ENCODE measurements around the gene GARIN3.

GARIN3 gene

DNA sequence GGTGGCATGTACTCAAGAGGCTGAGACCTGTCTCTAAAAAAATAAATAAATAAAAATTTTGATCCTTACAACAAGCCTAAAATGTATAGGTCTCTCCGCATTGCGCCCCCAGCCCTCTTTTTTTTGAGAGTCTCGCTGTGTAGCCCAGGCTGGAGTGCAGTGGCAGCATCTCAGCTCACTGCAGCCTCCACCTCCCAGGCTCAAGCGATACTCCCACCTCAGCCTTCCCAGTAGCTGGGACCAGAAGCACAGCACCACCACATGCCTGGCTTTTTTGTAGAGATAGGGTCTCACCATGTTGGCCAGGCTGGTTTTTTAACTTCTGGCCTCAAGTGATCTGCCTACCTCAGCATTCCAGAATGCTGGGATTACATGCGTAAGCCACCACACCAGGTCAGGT lies 2.2 kb upstream of the GARIN3 start:
- peak overlapping the region; percentile 88 for H3K27ac Mint-ChIP-seq
- no peaks in the 10 kb centered on the region for H3K27me3 Mint-ChIP-seq
- H3K36me3 Mint-ChIP-seq: no peaks in the 10 kb centered on the region
- no peaks in the 10 kb centered on the region for H3K9me3 Mint-ChIP-seq (ENCODE audit: low read depth)
- H3K4me1 Mint-ChIP-seq (ENCODE audit: low read depth): peaks cover 86% of the 10 kb centered on the region
- H3K4me3 Mint-ChIP-seq: no peak overlapping the region

DNA sequence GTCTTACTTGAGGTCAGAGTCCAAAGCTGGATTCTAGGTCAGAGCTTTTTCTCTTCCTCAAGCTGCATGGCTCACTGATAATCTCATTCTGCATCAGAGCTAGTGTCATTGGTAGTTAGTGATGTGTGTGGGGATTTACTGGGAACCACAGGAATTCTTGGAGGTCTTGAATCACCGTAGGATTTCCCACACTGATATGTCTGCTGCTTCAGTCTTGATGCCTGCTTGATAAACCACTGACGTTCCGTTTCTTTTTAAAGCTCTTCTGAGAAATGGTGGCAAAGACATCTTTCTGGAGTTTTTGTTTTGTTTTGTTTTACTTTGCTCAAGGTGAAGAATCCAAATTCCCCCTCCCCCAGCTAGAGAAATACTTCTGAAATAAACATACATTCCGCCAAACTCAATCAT lies 1.2 kb upstream of the GARIN3 start:
- Mint-ChIP-seq H3K27me3 (no peaks in the 10 kb centered on the region), H3K27ac (peak overlapping the region; percentile 83), H3K4me3 (peak overlapping the region; percentile 67), H3K4me1 (ENCODE audit: low read depth) (peaks cover 80% of the 10 kb centered on the region), H3K36me3 (no peaks in the 10 kb centered on the region), H3K9me3 (ENCODE audit: low read depth) (no peaks in the 10 kb centered on the region)

DNA sequence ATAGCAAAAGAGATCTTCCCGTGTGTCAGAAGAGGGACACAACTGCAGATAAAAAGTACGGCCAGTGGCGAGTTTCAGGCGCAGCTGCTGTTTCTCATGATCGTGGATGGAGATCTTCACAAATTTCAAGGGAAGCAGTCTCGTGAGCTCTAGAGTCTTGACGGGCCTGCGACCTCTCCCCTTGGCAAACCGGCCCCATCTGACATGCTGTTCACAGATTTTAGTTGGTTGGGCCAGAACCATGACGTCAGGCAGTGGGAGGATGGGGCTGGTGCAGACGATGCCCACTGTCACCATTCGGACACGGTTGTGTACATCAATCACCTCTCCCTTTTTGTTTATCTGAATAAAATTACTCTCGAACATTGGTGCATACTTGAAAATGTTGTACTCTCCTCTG lies 396 bp downstream of the GARIN3 start:
- H3K36me3 Mint-ChIP-seq: no peaks in the 10 kb centered on the region
- H3K9me3 Mint-ChIP-seq (ENCODE audit: low read depth): no peaks in the 10 kb centered on the region
- no peak overlapping the region for H3K4me3 Mint-ChIP-seq
- H3K4me1 Mint-ChIP-seq (ENCODE audit: low read depth): peaks cover 71% of the 10 kb centered on the region
- no peaks in the 10 kb centered on the region for H3K27me3 Mint-ChIP-seq
- peak overlapping the region; percentile 83 for H3K27ac Mint-ChIP-seq

DNA sequence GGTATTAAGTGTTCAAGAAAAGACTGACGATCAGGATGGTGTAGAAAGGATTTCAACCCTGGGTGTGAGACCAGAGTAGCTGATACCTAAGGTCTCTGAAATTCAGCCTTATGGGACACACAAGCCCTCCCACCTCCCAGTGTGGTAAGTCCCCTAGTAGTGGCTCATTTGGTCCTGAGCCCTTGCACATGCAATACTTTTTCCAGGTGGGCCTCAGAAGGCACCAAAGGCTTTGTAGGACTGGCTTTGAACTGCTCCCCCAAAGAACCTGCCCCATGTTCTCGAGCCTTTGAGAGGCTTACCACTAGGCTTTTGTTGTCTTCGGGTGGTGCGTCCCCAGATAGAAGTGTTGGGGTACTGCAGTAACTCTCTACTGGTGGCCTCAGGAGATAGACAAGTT lies 803 bp downstream of the GARIN3 start:
- Mint-ChIP-seq H3K27ac (peak overlapping the region; percentile 83), H3K36me3 (no peaks in the 10 kb centered on the region), H3K4me1 (ENCODE audit: low read depth) (peaks cover 69% of the 10 kb centered on the region), H3K27me3 (no peaks in the 10 kb centered on the region), H3K9me3 (ENCODE audit: low read depth) (no peaks in the 10 kb centered on the region), H3K4me3 (no peak overlapping the region)

DNA sequence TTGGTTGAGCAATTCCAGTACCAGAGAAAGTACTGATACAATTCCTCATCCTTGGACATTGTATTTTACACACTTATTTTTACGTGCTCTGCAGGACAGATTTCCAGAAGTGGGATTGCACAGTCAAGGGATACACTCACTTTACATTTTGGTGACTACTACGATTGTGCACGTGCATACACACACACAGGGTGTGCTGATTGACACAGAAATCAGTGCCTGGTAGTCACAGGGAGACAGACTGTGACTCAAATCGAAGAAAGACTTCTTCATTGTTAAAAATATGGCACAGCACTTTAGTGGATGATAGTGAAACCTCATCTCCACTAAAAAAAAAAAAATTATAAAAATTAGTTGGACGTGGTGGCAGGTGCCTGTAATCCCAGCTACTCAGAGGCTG lies 1.5 kb downstream of the GARIN3 start:
- H3K27me3 Mint-ChIP-seq: no peaks in the 10 kb centered on the region
- peaks cover 69% of the 10 kb centered on the region for H3K4me1 Mint-ChIP-seq (ENCODE audit: low read depth)
- H3K4me3 Mint-ChIP-seq: no peak overlapping the region
- H3K9me3 Mint-ChIP-seq (ENCODE audit: low read depth): no peaks in the 10 kb centered on the region
- H3K27ac Mint-ChIP-seq: peak overlapping the region; percentile 43
- no peaks in the 10 kb centered on the region for H3K36me3 Mint-ChIP-seq

DNA sequence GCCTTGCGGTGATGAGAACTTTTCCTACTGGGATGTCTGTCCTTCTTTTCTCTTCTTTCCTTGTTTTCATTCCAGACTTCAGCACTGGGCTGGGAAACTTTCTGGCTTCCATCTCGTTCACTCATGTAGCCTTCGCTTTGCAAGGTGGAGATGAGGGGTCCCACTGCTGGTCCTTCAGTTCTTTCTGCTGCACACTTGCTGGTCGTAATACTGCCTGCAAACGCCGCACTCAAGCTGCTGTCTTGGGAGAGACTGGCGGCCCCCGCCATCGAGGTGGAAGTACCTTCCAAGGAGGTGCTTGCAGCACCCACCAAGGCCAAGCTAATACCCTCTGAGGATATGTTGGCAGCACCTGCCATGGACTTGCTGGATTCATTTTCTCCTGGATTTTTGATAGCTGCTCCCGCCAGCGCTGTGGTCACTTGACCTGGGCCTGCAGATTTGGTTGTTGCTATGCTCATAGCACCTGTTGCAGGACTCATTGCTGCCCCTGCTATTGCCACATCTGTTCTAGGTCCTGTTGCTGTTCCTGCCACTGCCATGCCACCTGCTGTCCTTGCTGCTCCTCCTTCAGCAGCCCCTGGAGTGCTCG lies 3.0 kb downstream of the GARIN3 start:
- H3K36me3 Mint-ChIP-seq: no peaks in the 10 kb centered on the region
- H3K27ac Mint-ChIP-seq: peak overlapping the region; percentile 66
- H3K27me3 Mint-ChIP-seq: no peaks in the 10 kb centered on the region
- H3K4me3 Mint-ChIP-seq: no peak overlapping the region
- peaks cover 68% of the 10 kb centered on the region for H3K4me1 Mint-ChIP-seq (ENCODE audit: low read depth)
- peaks cover 4% of the 10 kb centered on the region for H3K9me3 Mint-ChIP-seq (ENCODE audit: low read depth)

DNA sequence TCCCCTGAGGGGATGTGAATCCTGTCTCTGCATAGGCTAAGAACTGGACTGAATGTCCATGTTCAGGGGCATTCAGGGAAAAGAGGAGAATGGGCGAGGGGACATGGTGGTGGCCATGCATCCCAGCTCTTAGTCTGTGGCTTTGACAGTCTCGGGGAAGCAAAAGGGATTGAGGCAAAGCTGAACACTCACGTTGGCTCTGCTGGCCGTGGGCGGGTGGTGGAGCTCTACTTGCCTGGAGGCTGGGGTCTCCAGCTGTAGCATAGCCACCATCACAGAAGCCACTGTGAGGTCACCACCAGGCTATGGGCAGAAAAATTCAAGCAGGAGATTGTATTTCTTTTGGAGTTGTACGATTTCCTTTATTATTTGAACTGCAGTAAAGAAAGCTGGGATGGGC lies 4.1 kb downstream of the GARIN3 start:
- peak overlapping the region; percentile 70 for H3K27ac Mint-ChIP-seq
- no peak overlapping the region for H3K4me3 Mint-ChIP-seq
- peaks cover 4% of the 10 kb centered on the region for H3K9me3 Mint-ChIP-seq (ENCODE audit: low read depth)
- H3K27me3 Mint-ChIP-seq: no peaks in the 10 kb centered on the region
- H3K36me3 Mint-ChIP-seq: no peaks in the 10 kb centered on the region
- H3K4me1 Mint-ChIP-seq (ENCODE audit: low read depth): peaks cover 66% of the 10 kb centered on the region

DNA sequence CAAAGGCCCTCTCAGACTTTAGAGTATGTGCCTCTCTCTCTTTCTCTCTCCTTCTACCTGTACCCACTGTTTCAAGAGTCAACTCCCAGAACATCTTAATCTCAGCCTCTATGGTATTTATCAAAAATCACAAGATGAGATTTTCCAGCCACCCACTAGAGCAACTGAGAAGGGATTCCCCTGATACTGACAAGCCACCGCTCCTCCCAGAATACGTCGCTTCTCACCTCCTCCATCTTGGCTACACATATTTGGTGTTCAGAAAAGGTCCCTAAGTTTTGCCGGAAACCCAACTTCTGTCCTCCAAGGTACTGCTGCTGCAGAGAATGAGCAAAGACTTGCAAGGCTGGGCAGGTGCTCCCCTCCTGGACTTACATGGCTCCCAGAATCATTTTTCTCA lies 6.1 kb downstream of the GARIN3 start:
- Mint-ChIP-seq H3K4me3 (peak overlapping the region; percentile 79), H3K27ac (peak overlapping the region; percentile 86), H3K4me1 (ENCODE audit: low read depth) (peaks cover 63% of the 10 kb centered on the region), H3K36me3 (peaks cover 3% of the 10 kb centered on the region), H3K9me3 (ENCODE audit: low read depth) (peaks cover 4% of the 10 kb centered on the region), H3K27me3 (no peaks in the 10 kb centered on the region)

DNA sequence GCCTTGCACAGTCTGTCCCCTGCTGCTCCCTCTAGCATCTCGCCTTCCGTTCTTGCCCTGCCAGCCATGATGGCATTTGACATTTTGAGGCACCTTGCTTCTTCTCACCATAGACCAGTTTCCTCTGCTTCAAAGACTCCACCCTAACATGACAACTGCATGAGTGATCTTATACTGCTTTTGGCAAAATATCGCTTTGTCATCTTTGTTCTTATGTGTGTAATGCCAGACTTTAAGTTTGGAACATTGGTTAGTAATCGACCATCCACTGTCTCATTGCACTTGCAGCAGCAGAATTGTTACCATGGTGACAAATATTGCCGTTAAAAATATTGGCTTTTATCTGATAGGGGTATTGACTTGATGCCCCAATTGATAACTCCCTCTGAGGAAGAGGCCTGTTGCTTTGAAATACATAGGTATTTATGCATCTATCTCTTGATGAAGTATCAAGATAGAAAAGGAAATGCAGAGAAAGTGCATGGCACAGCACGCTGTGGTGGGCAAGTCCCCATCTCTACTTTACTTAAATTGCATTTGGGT lies 6.8 kb downstream of the GARIN3 start:
- peak overlapping the region; percentile 79 for H3K4me3 Mint-ChIP-seq
- no peaks in the 10 kb centered on the region for H3K27me3 Mint-ChIP-seq
- peaks cover 67% of the 10 kb centered on the region for H3K4me1 Mint-ChIP-seq (ENCODE audit: low read depth)
- H3K36me3 Mint-ChIP-seq: peaks cover 3% of the 10 kb centered on the region
- peaks cover 4% of the 10 kb centered on the region for H3K9me3 Mint-ChIP-seq (ENCODE audit: low read depth)
- H3K27ac Mint-ChIP-seq: peak overlapping the region; percentile 86

DNA sequence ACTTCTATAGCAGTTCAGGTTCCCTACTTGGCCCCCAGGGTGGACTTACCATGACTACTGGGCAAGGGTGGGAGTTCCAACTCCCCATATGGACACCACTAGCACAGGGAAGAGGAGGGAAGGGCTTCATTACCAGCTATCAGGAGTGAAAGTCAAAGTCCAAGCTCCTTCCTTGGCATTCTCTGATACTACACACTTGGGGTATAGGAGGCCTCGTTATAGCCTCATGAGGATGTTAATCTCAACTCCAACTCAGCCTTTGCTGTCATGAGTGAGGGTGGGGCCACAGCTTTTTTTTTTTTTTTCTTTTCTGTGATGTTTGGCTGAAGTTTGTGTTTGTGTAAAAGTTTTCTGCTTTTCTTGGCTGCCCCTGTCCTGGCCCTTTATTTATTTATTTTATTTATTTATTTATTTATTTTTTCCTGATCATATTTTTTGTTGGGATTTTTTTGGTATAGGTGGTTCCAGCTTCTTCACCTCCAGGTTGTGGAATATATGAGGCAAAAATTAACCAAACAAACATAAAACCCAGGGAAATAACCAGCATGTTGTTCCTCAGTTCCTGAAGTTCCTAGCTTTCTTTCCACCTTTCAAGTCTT lies 8.7 kb downstream of the GARIN3 start:
- Mint-ChIP-seq H3K27me3 (no peaks in the 10 kb centered on the region), H3K27ac (peak overlapping the region; percentile 87), H3K36me3 (peaks cover 3% of the 10 kb centered on the region), H3K9me3 (ENCODE audit: low read depth) (peaks cover 4% of the 10 kb centered on the region), H3K4me1 (ENCODE audit: low read depth) (peaks cover 76% of the 10 kb centered on the region), H3K4me3 (no peak overlapping the region)

DNA sequence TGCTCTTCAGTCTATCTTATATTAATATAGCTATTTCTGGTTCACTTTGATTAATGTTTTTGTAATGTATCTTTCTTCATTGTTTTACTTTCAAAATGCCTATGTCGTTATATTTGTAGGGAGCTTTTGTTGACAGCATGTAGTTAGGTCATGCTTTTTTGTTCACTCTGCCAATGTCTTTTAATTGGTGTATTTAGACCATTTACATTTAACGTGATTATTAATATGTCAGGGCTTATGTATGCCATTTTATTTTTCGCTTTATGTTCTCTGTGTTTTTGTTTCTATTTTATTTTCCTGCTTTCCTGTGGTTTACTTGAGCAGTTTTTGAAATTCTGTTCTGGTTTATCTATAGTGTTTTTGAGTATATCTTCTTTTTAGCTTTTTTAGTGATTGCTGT lies 10.8 kb downstream of the GARIN3 start:
- H3K36me3 Mint-ChIP-seq: peaks cover 3% of the 10 kb centered on the region
- peaks cover 84% of the 10 kb centered on the region for H3K4me1 Mint-ChIP-seq (ENCODE audit: low read depth)
- H3K9me3 Mint-ChIP-seq (ENCODE audit: low read depth): peaks cover 4% of the 10 kb centered on the region

DNA sequence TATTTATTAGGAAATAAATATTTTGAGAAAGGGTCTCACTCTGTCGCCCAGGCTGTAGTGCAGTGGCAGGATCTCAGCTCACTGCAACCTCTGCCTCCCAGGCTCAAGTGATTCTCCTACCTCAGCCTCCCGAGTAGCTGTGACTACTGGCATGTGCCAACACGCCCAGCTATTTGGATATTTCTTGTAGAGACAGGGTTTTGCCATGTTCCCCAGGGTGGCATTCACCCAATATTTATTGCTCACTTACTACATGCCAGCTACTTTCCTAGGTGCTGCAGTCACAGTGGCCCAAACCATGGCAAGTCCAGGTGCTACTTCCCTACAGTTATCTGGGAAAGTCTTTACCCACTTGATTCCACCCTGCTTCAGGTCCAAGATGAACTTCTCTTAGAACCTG lies 15.1 kb downstream of the GARIN3 start:
- no peaks in the 10 kb centered on the region for H3K9me3 Mint-ChIP-seq (ENCODE audit: low read depth)
- H3K27me3 Mint-ChIP-seq: no peaks in the 10 kb centered on the region
- no peaks in the 10 kb centered on the region for H3K36me3 Mint-ChIP-seq
- peaks cover 71% of the 10 kb centered on the region for H3K4me1 Mint-ChIP-seq (ENCODE audit: low read depth)
- H3K27ac Mint-ChIP-seq: peak overlapping the region; percentile 97
- H3K4me3 Mint-ChIP-seq: peak overlapping the region; percentile 43

More for the DNA sequence above, 10.8 kb downstream of the GARIN3 start:
- Mint-ChIP-seq H3K4me3 (peak overlapping the region; percentile 80), H3K27ac (peak overlapping the region; percentile 86), H3K27me3 (no peaks in the 10 kb centered on the region)

DNA sequence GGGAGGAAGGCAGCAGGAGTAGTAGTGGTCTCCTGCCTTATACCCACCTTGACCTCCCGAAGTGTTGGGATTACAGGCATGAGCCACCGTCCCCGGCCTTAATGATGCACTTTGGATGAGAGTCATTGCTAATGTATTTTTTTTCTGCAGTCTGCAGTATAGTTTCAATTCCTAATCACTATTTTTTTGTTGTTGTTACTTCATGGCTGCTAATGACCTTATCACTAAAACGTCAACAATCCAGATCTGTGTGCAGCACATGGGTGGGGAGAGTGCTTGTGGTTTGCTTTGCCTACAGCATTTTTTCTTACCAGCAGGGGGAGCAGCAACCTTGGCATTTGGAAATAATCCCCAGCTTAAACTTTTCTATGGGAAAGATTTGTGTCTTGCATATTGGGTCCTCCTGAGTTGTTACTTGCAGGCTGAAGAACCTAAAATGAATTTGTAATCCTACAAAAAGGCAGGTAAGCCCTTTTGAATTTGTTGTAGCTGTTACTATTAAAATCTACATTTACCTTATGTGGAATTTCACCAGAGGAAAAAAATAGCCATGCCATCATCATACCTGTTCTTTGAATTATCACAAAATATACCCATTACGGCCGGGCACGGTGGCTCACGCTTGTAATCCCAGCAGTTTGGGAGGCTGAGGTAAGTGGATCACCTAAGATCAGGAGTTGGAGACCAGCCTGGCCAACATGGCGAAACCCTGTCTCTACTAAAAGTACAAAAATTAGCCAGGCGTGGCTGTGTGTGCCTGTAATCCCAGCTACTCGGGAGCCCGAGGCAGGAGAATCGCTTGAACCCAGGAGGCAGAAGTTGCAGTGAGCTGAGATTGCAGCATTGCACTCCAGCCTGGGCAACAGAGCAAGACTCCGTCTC lies 17.1 kb downstream of the GARIN3 start:
- Mint-ChIP-seq H3K4me1 (ENCODE audit: low read depth) (peaks cover 59% of the 10 kb centered on the region), H3K27me3 (no peaks in the 10 kb centered on the region), H3K4me3 (peak overlapping the region; percentile 33), H3K36me3 (no peaks in the 10 kb centered on the region), H3K27ac (peak overlapping the region; percentile 89), H3K9me3 (ENCODE audit: low read depth) (no peaks in the 10 kb centered on the region)

DNA sequence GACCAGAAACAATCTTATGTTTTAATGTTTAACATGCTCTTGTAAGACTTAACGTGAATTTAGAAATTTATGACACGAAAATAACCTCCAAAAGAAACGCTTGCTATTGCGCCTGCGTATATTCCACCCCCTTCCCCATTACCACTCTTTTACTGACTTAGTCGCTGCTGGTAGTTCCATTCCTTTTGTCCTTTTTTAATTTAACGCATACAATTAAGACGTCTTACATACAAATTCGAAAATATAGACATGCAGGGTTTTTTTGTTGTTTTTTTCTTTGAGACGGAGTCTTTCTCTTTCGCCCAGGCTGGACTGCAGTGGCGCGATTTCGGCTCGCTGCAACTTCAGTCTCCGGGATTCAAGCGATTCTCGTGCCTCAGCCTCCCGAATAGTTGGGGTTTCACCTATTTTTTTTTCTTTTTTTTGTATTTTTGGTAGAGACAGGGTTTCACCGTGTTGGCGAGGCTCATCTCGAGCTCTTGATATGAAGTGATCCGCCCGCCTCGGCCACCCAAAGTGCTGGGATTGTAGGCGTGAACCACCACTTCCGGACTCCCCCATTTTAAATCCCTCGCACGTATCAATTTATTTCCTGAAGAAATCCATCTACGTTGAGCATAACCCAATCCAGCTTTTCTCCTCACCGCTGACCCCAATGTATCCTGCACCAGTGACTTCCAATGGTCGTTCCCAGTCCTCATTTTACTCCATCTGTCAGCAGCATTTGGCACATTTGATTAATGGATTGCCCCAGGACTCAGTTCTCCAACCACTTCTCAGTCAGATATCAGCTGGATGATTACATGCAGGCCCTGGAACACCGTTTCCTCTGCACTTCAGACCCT lies 22.7 kb downstream of the GARIN3 start:
- peak overlapping the region; percentile 97 for H3K27ac Mint-ChIP-seq
- H3K4me3 Mint-ChIP-seq: peak overlapping the region; percentile 94
- H3K27me3 Mint-ChIP-seq: no peaks in the 10 kb centered on the region
- H3K36me3 Mint-ChIP-seq: peaks cover 16% of the 10 kb centered on the region
- no peaks in the 10 kb centered on the region for H3K9me3 Mint-ChIP-seq (ENCODE audit: low read depth)
- H3K4me1 Mint-ChIP-seq (ENCODE audit: low read depth): peaks cover 52% of the 10 kb centered on the region
